Measurements from ENCODE around the gene SLC4A5.

Gene SLC4A5

GRCh38 chr2:74201196-74201595 lies 142.0 kb downstream of the SLC4A5 start:
- TF ChIP-seq TAF1 (IDR thresholded peaks at IDR 0.05; ENCODE audit: borderline replicate concordance, insufficient read depth, low read length) (no peak), SIN3A (IDR thresholded peaks at IDR 0.05; ENCODE audit: borderline replicate concordance, insufficient read depth, low read length) (no peak), POLR2AphosphoS5 (IDR thresholded peaks at IDR 0.05; ENCODE audit: low read depth, low read length) (no peak), FOXP2 (optimal IDR thresholded peaks at IDR 0.05; ENCODE audit: borderline replicate concordance, extremely low read depth, extremely low read length, insufficient read depth) (no peak), REST (IDR thresholded peaks at IDR 0.05; ENCODE audit: insufficient read depth in 1 of 2, low read depth in 2 of 2, low read length in 2 of 2) (no peak)

DNA sequence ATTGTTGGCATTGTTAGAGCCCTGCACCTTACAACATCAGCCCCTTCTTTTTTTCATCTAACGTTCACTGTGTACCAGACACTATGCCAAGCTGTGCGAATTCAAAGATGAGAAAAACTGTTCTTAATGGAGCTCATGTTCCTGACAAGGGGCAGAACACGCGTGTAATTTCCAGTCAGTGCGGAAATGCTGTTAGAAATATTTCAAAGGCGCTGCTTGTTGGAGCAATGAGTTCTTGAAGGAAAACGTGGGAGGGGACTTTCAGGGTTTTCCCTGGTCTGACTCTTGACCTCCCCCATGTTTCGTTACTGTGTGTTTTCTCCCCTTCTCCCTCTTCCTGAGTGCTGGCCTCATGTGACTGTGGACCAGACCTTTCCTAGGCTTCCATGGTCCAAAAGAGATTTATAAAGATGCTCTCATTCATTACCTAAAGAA lies 143.3 kb downstream of the SLC4A5 start:
- TF ChIP-seq POLR2AphosphoS5 (IDR thresholded peaks at IDR 0.05; ENCODE audit: low read depth, low read length) (peak; percentile 38; the same call in 1 of the 2 replicates), SIN3A (IDR thresholded peaks at IDR 0.05; ENCODE audit: borderline replicate concordance, insufficient read depth, low read length) (no peak)

GRCh38 chr2:74199275-74199701 lies 143.9 kb downstream of the SLC4A5 start:
- TF ChIP-seq POLR2AphosphoS5 (IDR thresholded peaks at IDR 0.05; ENCODE audit: low read depth, low read length) (no peak), TAF1 (IDR thresholded peaks at IDR 0.05; ENCODE audit: borderline replicate concordance, insufficient read depth, low read length) (no peak), REST (IDR thresholded peaks at IDR 0.05; ENCODE audit: insufficient read depth in 1 of 2, low read depth in 2 of 2, low read length in 2 of 2) (no peak), SIN3A (IDR thresholded peaks at IDR 0.05; ENCODE audit: borderline replicate concordance, insufficient read depth, low read length) (no peak), FOXP2 (optimal IDR thresholded peaks at IDR 0.05; ENCODE audit: borderline replicate concordance, extremely low read depth, extremely low read length, insufficient read depth) (no peak)

- TF ChIP-seq TAF1 (IDR thresholded peaks at IDR 0.05; ENCODE audit: borderline replicate concordance, insufficient read depth, low read length) (peak; percentile 92), FOXP2 (optimal IDR thresholded peaks at IDR 0.05; ENCODE audit: borderline replicate concordance, extremely low read depth, extremely low read length, insufficient read depth) (peak; percentile 59), POLR2AphosphoS5 (IDR thresholded peaks at IDR 0.05; ENCODE audit: low read depth, low read length) (peak; percentile 98), REST (IDR thresholded peaks at IDR 0.05; ENCODE audit: insufficient read depth in 1 of 2, low read depth in 2 of 2, low read length in 2 of 2) (peak in 1 of 2 experiments; percentile 66; a peak in 1 of 4 replicates), SIN3A (IDR thresholded peaks at IDR 0.05; ENCODE audit: borderline replicate concordance, insufficient read depth, low read length) (no peak)
Measured at GRCh38 chr2:74198461-74199274, 144.5 kb downstream of the SLC4A5 start, which contains the start of gene MTHFD2. Gene MTHFD2 (plus strand): TSS chr2:74198615. CDS start chr2:74198642, 27 bp downstream.

DNA sequence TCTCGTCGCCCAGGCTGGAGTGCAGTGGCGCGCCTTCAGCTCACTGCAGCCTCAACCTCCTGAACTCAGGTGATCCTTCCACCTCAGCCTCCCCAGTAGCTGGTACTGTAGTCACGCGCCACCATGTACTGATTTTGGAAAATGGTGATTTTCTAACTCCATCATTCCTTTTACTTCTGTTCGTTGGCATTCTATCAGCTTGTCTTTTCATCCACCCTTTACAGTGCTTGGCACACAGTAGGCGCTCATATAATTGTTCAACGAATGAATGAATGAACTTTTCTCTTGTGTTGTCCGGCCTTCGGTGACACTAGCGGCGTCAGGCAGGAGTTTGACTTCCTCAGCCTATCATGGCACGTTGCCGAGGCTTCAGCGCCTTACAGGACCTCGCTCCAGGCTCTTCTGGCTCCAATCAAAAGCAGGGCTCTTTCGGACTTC lies 145.2 kb downstream of the SLC4A5 start:
- TF ChIP-seq SIN3A (IDR thresholded peaks at IDR 0.05; ENCODE audit: borderline replicate concordance, insufficient read depth, low read length), result peak; percentile 74; the same call in 1 of the 2 replicates
- TF ChIP-seq TAF1 (IDR thresholded peaks at IDR 0.05; ENCODE audit: borderline replicate concordance, insufficient read depth, low read length), result no peak

DNA sequence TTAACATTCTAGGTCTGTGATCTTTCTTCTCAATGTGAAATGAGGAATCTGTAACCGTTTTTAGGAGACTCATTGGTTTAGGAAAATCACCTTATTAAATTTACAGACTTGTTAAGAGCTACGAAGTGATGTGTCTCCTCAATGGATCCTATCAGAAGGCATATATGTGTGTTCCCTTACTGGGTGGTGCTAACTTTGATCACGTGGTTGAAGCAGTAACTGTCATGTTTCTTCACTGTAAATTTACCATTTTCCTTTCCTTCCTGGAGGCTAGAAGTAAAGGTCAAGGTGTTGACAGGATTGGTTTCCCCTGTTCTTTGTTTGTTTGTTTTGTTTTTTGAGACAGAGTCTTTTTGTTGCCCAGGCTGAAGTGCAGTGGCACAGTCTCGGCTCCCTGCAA lies 146.2 kb downstream of the SLC4A5 start:
- TF ChIP-seq REST (IDR thresholded peaks at IDR 0.05; ENCODE audit: insufficient read depth in 1 of 2, low read depth in 2 of 2, low read length in 2 of 2) (no peak), FOXP2 (optimal IDR thresholded peaks at IDR 0.05; ENCODE audit: borderline replicate concordance, extremely low read depth, extremely low read length, insufficient read depth) (no peak), POLR2AphosphoS5 (IDR thresholded peaks at IDR 0.05; ENCODE audit: low read depth, low read length) (no peak), TAF1 (IDR thresholded peaks at IDR 0.05; ENCODE audit: borderline replicate concordance, insufficient read depth, low read length) (no peak), SIN3A (IDR thresholded peaks at IDR 0.05; ENCODE audit: borderline replicate concordance, insufficient read depth, low read length) (no peak)
